Stomach (tissue), 4 donors: ENCODE data around the gene KRTAP4-5.

ENCODE experiments used
- CTCF ChIP-seq, 7 experiments: fragments of 450-650 bp in 4 of 7; fragments of 200-600 bp in 3 of 7; sonication (generic) in 3 of 7; IDR thresholded peaks; one replicate each; pipeline ENCODE4 v1.5.1; 2016 to 2019; ENCODE audit warnings: antibody characterized with exemption in 7 of 7, control low read depth in 2 of 7, mild to moderate bottlenecking in 1 of 7
- EP300 ChIP-seq: sonication (generic); formaldehyde crosslinking; IDR thresholded peaks from one replicate; pipeline ENCODE4 v1.6.1; 2017; ENCODE audit warnings: antibody characterized with exemption
- POLR2A ChIP-seq, 4 donors: fragments of 450-650 bp; IDR thresholded peaks; one replicate each; pipeline ENCODE4 v1.6.1; 2016; ENCODE audit warnings: antibody characterized with exemption in 4 of 4, control low read depth in 2 of 4, mild to moderate bottlenecking in 1 of 4, moderate library complexity in 1 of 4

- TF ChIP-seq CTCF (IDR thresholded peaks at IDR 0.05) (no peak), EP300 (no peak), POLR2A (IDR thresholded peaks at IDR 0.05) (no peak)
Measured at GRCh38 chr17:41167561-41167960, 17.9 kb upstream of the KRTAP4-5 start.
